Stimulated activated CD4-positive, alpha-beta T cell treated with anti-CD3 and anti-CD28 coated beads, Interleukin-1b, Interleukin-23, amount 100 ng/mL, for 4 hours (primary cell): ENCODE data around the gene TACC2.
"Not testable (repeated sequence)": the region's sequence is repeated elsewhere in the genome, so short reads cannot be mapped to it uniquely, and the experiment has no call there.

Source experiments
- DNase-seq, 2 donors: peaks; one replicate each; pipeline ENCODE4 v3.0.0-alpha.2; 2020; ENCODE audit warnings: low read depth in 2 of 2

Gene TACC2

GRCh38 chr10:122194251-122194650, 205.3 kb downstream of the TACC2 start:
- DNase-seq: no peak

- DNase-seq: no peak
Measured at GRCh38 chr10:122196218-122196617, 207.3 kb downstream of the TACC2 start.

GRCh38 chr10:122197611-122198222, 208.8 kb downstream of the TACC2 start:
- no peak for DNase-seq

GRCh38 chr10:122198631-122199030, 209.7 kb downstream of the TACC2 start:
- no peak for DNase-seq

- no peak for DNase-seq
Measured at GRCh38 chr10:122199070-122199469, 210.1 kb downstream of the TACC2 start.

- no peak for DNase-seq
Measured at GRCh38 chr10:122199689-122200088, 210.7 kb downstream of the TACC2 start.

- DNase-seq: no peak
Measured at GRCh38 chr10:122201401-122201800, 212.4 kb downstream of the TACC2 start.

- DNase-seq: not testable (repeated sequence)
Measured at GRCh38 chr10:122203180-122203579, 214.2 kb downstream of the TACC2 start.

- no peak for DNase-seq
Measured at GRCh38 chr10:122204691-122205489, 215.9 kb downstream of the TACC2 start.

GRCh38 chr10:122206471-122207065, 217.6 kb downstream of the TACC2 start:
- DNase-seq: no peak

GRCh38 chr10:122207163-122207562, 218.2 kb downstream of the TACC2 start:
- DNase-seq: no peak

- no peak for DNase-seq
Measured at GRCh38 chr10:122207596-122207995, 218.6 kb downstream of the TACC2 start.

- DNase-seq: no peak
Measured at GRCh38 chr10:122208571-122209430, 219.8 kb downstream of the TACC2 start.

- no peak for DNase-seq
Measured at GRCh38 chr10:122210481-122211265, 221.7 kb downstream of the TACC2 start.

- DNase-seq: no peak
Measured at GRCh38 chr10:122213364-122213763, 224.4 kb downstream of the TACC2 start.

GRCh38 chr10:122213766-122214165, 224.8 kb downstream of the TACC2 start:
- DNase-seq: no peak

GRCh38 chr10:122216047-122216446, 227.1 kb downstream of the TACC2 start:
- DNase-seq: no peak

- DNase-seq: no peak
Measured at GRCh38 chr10:122219340-122219739, 230.4 kb downstream of the TACC2 start.

GRCh38 chr10:122220736-122221135, 231.8 kb downstream of the TACC2 start:
- DNase-seq: no peak

GRCh38 chr10:122221958-122222357, 233.0 kb downstream of the TACC2 start:
- DNase-seq: no peak

- DNase-seq: no peak
Measured at GRCh38 chr10:122222638-122223037, 233.7 kb downstream of the TACC2 start.
